T-helper 2 cell (primary cell): ENCODE measurements around the gene CHD8.

ENCODE experiments used
- DNase-seq, 5 experiments: peaks; one replicate each; pipeline versions ENCODE4 v3.0.0 to v3.0.0-alpha.2; 2012 to 2022

The CHD8 gene

GRCh38 chr14:21356511-21356910, 99.4 kb downstream of the CHD8 start:
- no peak for DNase-seq

- DNase-seq = no peak
Observed at GRCh38 chr14:21352587-21352986, 103.3 kb downstream of the CHD8 start.

- no peak for DNase-seq
Observed at GRCh38 chr14:21350539-21350938, 105.4 kb downstream of the CHD8 start.

GRCh38 chr14:21347201-21347600, 108.7 kb downstream of the CHD8 start:
- DNase-seq = no peak

GRCh38 chr14:21346532-21347135, 109.3 kb downstream of the CHD8 start:
- DNase-seq = no peak

GRCh38 chr14:21343035-21343794, 112.7 kb downstream of the CHD8 start:
- DNase-seq = no peak
